ENCODE results near the gene MOSPD2.

MOSPD2 gene

GRCh38 chrX:14934423-14934822, 61.2 kb downstream of the MOSPD2 start:
- Histone ChIP-seq H3K4me3 (ENCODE audit: low read depth in 1 of 2, low read length in 1 of 2) (no peak overlapping the region), H3K27ac (no peak overlapping the region), H3K4me1 (ENCODE audit: control insufficient read depth in 1 of 2, insufficient read depth in 1 of 2, low read depth in 1 of 2, low read length in 1 of 2) (no peaks in the 10 kb centered on the region), H3K36me3 (no peaks in the 10 kb centered on the region), H3K9me3 (no peaks in the 10 kb centered on the region), H3K27me3 (no peaks in the 10 kb centered on the region)
- no peak for TF ChIP-seq CTCF (IDR thresholded peaks at IDR 0.05)

- Histone ChIP-seq H3K4me3 (ENCODE audit: low read depth in 1 of 2, low read length in 1 of 2) (no peak overlapping the region), H3K27me3 (no peaks in the 10 kb centered on the region), H3K36me3 (no peaks in the 10 kb centered on the region), H3K27ac (no peak overlapping the region), H3K9me3 (no peaks in the 10 kb centered on the region), H3K4me1 (ENCODE audit: control insufficient read depth in 1 of 2, insufficient read depth in 1 of 2, low read depth in 1 of 2, low read length in 1 of 2) (no peaks in the 10 kb centered on the region)
- no peak for TF ChIP-seq CTCF (IDR thresholded peaks at IDR 0.05)
Measured at GRCh38 chrX:14936561-14936960, 63.3 kb downstream of the MOSPD2 start.

DNA sequence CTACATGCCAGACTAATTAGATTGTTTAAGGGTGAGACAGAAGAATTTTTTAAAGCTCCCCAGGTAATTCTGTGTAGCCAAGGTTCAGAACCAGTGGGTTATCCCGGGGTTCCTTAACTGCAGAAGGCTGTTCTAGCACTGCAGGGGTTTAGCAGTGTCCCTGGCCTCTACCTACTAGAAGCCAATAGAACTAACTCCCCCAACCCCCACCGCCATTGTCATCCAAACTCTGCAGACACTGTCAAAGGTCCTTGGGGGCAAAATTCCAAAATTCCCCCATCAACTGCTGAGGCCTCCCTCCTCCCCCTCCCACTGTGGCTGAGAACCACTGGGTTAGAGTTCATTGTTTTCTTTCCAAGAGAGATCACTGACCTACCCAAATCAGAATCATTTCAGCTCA, 66.4 kb downstream of the MOSPD2 start:
- Histone ChIP-seq H3K27me3 (no peaks in the 10 kb centered on the region), H3K4me1 (ENCODE audit: control insufficient read depth in 1 of 2, insufficient read depth in 1 of 2, low read depth in 1 of 2, low read length in 1 of 2) (no peaks in the 10 kb centered on the region), H3K4me3 (ENCODE audit: low read depth in 1 of 2, low read length in 1 of 2) (no peak overlapping the region), H3K36me3 (no peaks in the 10 kb centered on the region), H3K9me3 (no peaks in the 10 kb centered on the region), H3K27ac (no peak overlapping the region)
- TF ChIP-seq CTCF (IDR thresholded peaks at IDR 0.05), result no peak

DNA sequence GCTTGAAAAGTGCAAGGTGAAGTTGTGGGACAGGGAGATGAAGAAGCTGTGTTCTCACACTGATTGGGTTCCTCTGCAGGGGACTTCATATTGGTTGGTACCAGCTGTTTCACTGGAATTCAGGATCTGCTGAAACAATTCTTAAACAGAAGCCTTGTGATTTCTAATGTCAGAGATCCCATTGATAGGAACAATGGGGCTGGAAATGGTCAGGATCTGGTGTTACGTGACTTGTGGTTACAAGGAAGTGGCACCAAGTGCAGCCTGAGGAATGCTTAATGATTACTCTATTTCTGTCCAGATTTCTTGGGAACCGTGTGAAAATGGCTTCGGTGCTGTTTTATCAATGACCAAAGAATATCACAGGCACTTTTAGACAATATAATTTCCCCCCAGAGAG, 68.1 kb downstream of the MOSPD2 start:
- no peak for TF ChIP-seq CTCF (IDR thresholded peaks at IDR 0.05)
- H3K4me1 ChIP-seq (ENCODE audit: control insufficient read depth in 1 of 2, insufficient read depth in 1 of 2, low read depth in 1 of 2, low read length in 1 of 2), result no peaks in the 10 kb centered on the region

GRCh38 chrX:14942341-14942740, 69.1 kb downstream of the MOSPD2 start:
- Histone ChIP-seq H3K9me3 (no peaks in the 10 kb centered on the region), H3K4me1 (ENCODE audit: control insufficient read depth in 1 of 2, insufficient read depth in 1 of 2, low read depth in 1 of 2, low read length in 1 of 2) (no peaks in the 10 kb centered on the region), H3K27me3 (no peaks in the 10 kb centered on the region), H3K4me3 (ENCODE audit: low read depth in 1 of 2, low read length in 1 of 2) (no peak overlapping the region), H3K27ac (no peak overlapping the region), H3K36me3 (no peaks in the 10 kb centered on the region)
- TF ChIP-seq CTCF (IDR thresholded peaks at IDR 0.05), result no peak

More for the DNA sequence above, 68.1 kb downstream of the MOSPD2 start:
- H3K27ac ChIP-seq, result no peak overlapping the region
- H3K27me3 ChIP-seq, result no peaks in the 10 kb centered on the region
- no peak overlapping the region for H3K4me3 ChIP-seq (ENCODE audit: low read depth in 1 of 2, low read length in 1 of 2)
- no peaks in the 10 kb centered on the region for H3K36me3 ChIP-seq
- H3K9me3 ChIP-seq, result no peaks in the 10 kb centered on the region

DNA sequence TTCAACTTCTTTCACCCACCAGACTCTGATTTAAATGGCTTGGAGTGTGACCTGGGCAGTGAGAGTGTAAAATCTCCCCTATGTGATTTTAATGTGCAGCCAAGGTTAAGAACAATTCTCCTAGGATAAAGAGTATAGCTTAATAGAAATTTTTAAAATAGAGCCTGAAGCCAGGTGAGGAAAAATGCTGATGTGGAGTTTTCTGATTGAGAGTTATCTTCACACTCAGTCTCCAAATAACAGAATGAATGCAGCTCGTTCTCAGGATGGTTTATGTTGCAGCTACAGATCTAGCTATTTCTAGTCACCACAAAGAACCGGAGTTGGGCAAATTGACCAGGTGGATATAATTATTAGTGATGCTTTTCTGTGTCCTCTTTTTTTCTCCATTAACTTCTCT, 70.7 kb downstream of the MOSPD2 start:
- no peak for TF ChIP-seq CTCF (IDR thresholded peaks at IDR 0.05)
- H3K36me3 ChIP-seq, result no peaks in the 10 kb centered on the region

More for the DNA sequence above, 70.7 kb downstream of the MOSPD2 start:
- Histone ChIP-seq H3K27ac (no peak overlapping the region), H3K4me3 (ENCODE audit: low read depth in 1 of 2, low read length in 1 of 2) (no peak overlapping the region), H3K4me1 (ENCODE audit: control insufficient read depth in 1 of 2, insufficient read depth in 1 of 2, low read depth in 1 of 2, low read length in 1 of 2) (no peaks in the 10 kb centered on the region), H3K9me3 (no peaks in the 10 kb centered on the region), H3K27me3 (no peaks in the 10 kb centered on the region)

Data from neutrophil (primary cell).